GM12872 (cell line): ENCODE data around the gene SDSL.

Experiments used
- TF ChIP-seq, protein P1 (sequence below): IDR thresholded peaks from 3 replicates; pipeline ENCODE4 v1.5.1; 2011; ENCODE audit warnings: low read depth, mild to moderate bottlenecking, low read length, moderate library complexity; ENCODE audit not compliant: insufficient read depth

The SDSL gene

DNA sequence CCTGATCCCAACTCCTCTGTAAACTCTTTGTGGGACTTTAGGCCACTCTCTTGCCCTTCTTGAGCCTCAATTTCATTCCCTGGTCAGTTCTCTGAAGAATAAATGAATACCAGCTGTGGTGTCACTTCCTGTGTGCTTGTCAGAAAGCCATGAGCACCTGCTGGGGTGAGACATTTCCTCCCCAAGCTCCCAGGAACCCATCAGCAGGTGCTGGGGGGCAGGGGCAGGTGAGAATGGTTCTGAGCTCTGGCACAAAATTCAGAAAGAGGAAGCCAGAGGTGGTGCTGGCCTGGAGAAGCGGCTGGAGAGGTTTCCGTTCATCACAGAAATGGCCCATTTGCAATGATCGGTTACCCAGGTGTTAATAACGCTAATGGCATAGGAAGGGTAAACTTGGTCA is 34.6 kb downstream of the SDSL start:
- TF ChIP-seq, protein P1, sequence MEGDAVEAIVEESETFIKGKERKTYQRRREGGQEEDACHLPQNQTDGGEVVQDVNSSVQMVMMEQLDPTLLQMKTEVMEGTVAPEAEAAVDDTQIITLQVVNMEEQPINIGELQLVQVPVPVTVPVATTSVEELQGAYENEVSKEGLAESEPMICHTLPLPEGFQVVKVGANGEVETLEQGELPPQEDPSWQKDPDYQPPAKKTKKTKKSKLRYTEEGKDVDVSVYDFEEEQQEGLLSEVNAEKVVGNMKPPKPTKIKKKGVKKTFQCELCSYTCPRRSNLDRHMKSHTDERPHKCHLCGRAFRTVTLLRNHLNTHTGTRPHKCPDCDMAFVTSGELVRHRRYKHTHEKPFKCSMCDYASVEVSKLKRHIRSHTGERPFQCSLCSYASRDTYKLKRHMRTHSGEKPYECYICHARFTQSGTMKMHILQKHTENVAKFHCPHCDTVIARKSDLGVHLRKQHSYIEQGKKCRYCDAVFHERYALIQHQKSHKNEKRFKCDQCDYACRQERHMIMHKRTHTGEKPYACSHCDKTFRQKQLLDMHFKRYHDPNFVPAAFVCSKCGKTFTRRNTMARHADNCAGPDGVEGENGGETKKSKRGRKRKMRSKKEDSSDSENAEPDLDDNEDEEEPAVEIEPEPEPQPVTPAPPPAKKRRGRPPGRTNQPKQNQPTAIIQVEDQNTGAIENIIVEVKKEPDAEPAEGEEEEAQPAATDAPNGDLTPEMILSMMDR, result no peak

DNA sequence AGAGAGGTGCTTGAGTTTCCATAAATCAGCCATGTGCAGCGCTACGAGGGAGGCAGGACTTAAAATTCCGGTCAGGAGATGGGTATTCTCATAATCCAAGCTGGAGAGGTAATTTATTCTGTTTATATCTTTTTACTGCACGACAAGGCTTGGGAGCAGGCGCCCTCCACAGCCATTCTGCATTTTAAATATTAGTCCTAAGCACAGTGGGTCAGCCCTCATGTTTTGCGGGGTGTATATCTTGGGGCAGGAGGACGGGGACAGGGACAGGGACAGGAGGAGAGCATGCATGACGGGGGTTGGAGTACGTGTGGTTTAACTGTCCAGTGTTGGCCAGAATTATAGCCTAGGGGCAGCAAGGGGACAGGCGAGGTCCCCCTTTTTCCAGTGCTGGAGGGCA is 35.0 kb downstream of the SDSL start:
- TF ChIP-seq, protein P1, result no peak

DNA sequence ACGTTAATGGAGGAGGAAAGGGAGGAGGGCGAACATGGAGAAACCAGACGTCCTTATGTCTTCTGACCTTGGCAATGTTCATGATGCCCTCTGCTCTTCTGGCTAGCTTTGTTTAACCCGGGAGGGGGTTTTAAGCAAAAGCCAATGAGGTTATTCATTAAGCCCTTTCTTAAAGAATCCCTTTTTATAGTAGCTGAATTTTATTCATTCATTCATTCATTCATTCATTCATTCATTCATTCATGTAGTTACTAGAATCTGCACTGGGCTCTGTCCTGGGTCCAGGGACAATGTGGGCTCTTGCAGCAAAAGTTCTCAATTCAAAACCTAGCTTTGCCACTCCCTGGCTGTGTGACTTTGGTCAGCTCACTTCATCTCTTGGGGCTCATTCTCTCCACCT is 35.5 kb downstream of the SDSL start:
- TF ChIP-seq, protein P1, result no peak

DNA sequence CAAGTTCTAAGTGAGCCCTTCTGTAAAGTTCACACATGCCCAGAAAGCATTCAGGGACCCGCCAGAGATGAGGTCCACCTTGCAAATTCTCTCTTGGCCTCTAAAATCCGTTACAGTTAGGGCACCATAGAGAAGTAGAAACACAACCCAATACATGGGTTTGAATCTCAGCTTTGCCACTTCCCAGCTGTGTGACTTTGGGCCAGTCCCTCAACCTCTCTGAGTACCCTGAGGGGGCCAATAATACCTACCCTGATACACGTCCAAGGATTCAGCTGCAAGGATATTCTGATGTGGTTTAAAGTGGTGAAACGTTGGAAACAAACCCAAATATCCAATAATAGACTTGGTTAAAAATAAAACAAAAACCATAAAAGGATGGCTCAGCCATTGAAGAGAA is 37.8 kb downstream of the SDSL start:
- TF ChIP-seq, protein P1, result no peak

DNA sequence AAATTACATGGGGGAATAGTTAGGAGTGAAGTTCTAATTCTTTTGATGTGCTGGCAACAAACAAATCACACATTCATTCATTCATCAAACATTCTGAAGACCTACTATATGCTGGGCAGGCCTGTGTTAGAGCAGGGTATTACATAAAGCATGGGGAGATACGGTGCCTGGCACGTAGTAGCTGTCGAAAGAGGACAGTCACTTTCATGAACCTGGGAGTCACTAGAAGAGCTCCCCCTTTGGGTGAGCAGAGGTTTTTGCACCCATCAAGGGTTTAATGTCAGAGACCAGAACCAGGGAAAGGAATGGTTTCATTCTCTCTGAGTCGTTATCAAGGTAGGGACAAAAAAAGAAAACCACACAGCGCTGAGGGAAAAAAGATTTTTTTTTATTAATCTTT is 39.5 kb downstream of the SDSL start:
- TF ChIP-seq, protein P1, result peak; percentile 50; the same call in 2 of the 3 replicates

DNA sequence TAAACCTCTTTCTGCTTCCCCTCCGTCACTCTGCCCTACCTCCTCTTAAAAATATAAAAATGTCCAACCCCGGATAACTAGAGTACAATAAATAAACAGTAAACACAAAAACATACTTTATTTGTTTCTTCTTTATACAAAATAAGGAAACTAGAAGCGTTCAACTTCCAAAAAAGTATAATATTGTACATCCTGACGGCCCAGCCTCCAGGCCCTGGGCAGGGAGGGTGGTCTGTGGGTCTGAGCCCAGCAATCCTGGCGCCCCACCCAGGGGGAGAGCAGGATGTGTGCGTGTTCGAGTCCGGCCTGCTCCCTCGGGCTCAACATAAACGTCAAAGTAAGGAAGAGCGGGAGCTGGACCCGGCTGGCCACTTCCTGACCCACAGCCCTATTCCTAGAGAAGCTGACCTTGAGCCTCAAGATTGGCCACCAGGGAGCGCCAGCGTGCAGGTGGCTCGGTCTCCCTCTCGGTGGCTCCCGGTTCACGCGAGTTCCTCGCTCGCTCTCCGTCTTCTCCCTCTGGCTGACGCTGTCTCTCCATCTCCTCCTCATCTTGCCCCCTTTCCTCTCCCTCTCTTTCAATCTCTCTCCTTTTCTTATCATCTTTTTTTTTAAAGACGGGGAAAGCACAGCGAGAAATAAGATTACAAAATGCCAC is 40.1 kb downstream of the SDSL start:
- TF ChIP-seq, protein P1, result peak; percentile 97

DNA sequence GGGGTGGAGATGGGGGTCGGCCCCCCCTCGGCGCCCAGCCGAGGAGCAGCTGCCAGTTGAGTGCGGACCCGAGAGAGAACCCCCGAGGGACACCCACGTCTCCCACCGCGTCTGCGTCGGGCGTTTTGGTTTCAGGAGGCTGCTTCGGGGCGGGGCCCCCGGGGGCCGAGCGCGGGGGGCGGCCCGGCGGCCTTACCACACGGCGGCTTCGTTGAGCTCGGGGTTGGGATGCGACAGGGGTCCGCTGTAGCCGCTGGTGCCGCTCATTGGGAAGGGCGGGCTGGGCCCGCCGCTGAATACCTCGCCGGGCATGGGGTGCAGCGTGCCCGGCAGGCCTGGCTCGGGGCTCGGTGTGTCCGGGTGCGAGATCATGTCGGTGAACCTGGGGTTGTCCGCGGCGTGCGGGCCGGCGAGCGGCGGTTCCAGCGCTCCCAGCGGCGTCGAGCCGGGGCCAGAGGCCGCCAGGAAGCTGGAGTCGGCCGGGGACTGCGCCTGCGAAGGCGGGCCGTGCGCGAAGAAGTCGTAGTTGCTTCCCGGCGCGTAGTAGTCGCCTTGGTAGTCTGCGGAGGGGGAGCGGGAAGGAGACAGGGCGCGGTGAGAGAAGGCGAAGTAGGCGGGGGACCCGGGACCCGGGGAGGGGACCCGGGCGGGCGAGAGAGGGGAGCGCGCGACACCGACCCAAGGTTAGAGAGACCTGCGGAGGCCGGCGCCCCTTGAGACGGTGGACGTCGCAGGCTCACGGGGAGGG is 41.0 kb downstream of the SDSL start:
- TF ChIP-seq, protein P1, result no peak
